SK-N-SH treated with all-trans-retinoic acid at 6 μM for 48 hours (cell line): ENCODE measurements around the gene DHRS1.

ENCODE experiments used
- ATAC-seq: fragments of 200-7000 bp; cut with Tn5 transposase; 3 replicates; pipeline ENCODE4 v1.9.1; 2020; ENCODE audit warnings: mild to moderate bottlenecking, moderate library complexity
- ARNTL ChIP-seq: fragments of 450-650 bp; formaldehyde crosslinking; IDR thresholded peaks from 2 replicates; pipeline ENCODE4 v1.5.0; 2020; ENCODE audit warnings: low read depth, mild to moderate bottlenecking, moderate library complexity, borderline replicate concordance
- BACH2 ChIP-seq: fragments of 250-450 bp; sonication (Bioruptor Pico); IDR thresholded peaks from 2 replicates; pipeline ENCODE4 v1.9.0; 2021; ENCODE audit warnings: mild to moderate bottlenecking, borderline replicate concordance
- CREB5 ChIP-seq: fragments of 250-450 bp; sonication (Bioruptor Pico); IDR thresholded peaks from 2 replicates; pipeline ENCODE4 v1.5.1; 2020; ENCODE audit warnings: low read depth, mild to moderate bottlenecking, moderate library complexity
- CSDC2 ChIP-seq: fragments of 250-450 bp; sonication (Bioruptor Pico); IDR thresholded peaks from 2 replicates; pipeline ENCODE4 v1.5.0; 2020; ENCODE audit warnings: mild to moderate bottlenecking, moderate library complexity
- CSRNP3 ChIP-seq: fragments of 250-450 bp; sonication (Bioruptor Pico); IDR thresholded peaks from 2 replicates; pipeline ENCODE4 v1.5.1; 2021; ENCODE audit warnings: mild to moderate bottlenecking, moderate library complexity
- ESRRG ChIP-seq: fragments of 250-450 bp; sonication (Bioruptor Pico); IDR thresholded peaks from 2 replicates; pipeline ENCODE4 v1.6.1; 2021; ENCODE audit warnings: mild to moderate bottlenecking
- GLIS3 ChIP-seq: fragments of 250-450 bp; sonication (Bioruptor Pico); IDR thresholded peaks from 2 replicates; pipeline ENCODE4 v1.5.0; 2020; ENCODE audit warnings: mild to moderate bottlenecking, moderate library complexity
- ISL1 ChIP-seq: fragments of 250-450 bp; sonication (Bioruptor Pico); IDR thresholded peaks from 2 replicates; pipeline ENCODE4 v2.1.2; 2022; ENCODE audit warnings: mild to moderate bottlenecking, moderate library complexity
- OSR1 ChIP-seq: fragments of 250-450 bp; sonication (Bioruptor Pico); IDR thresholded peaks from 2 replicates; pipeline ENCODE4 v1.8.0; 2022; ENCODE audit warnings: moderate library complexity, mild to moderate bottlenecking, inconsistent platforms
- PATZ1 ChIP-seq: fragments of 250-450 bp; sonication (Bioruptor Pico); IDR thresholded peaks from 2 replicates; pipeline ENCODE4 v1.8.0; 2020; ENCODE audit warnings: mild to moderate bottlenecking, moderate library complexity, borderline replicate concordance
- POU6F1 ChIP-seq: fragments of 250-450 bp; sonication (Bioruptor Pico); IDR thresholded peaks from 2 replicates; pipeline ENCODE4 v1.8.0; 2021; ENCODE audit warnings: low read depth, mild to moderate bottlenecking, moderate library complexity, borderline replicate concordance
- PPARA ChIP-seq: fragments of 250-450 bp; sonication (Bioruptor Pico); IDR thresholded peaks from 2 replicates; pipeline ENCODE4 v1.5.0; 2020; ENCODE audit warnings: mild to moderate bottlenecking, borderline replicate concordance
- RARB ChIP-seq: fragments of 250-450 bp; sonication (Bioruptor Pico); IDR thresholded peaks from 2 replicates; pipeline ENCODE4 v1.8.0; 2021; ENCODE audit warnings: mild to moderate bottlenecking, moderate library complexity
- SNAI2 ChIP-seq: fragments of 250-450 bp; sonication (Bioruptor Pico); IDR thresholded peaks from 2 replicates; pipeline ENCODE4 v1.5.0; 2020; ENCODE audit warnings: mild to moderate bottlenecking, moderate library complexity
- TCF4 ChIP-seq: fragments of 250-450 bp; sonication (Bioruptor Pico); IDR thresholded peaks from 2 replicates; pipeline ENCODE4 v1.8.0; 2021; ENCODE audit warnings: mild to moderate bottlenecking, moderate library complexity, borderline replicate concordance
- TOX ChIP-seq: fragments of 250-450 bp; sonication (Bioruptor Pico); IDR thresholded peaks from 2 replicates; pipeline ENCODE4 v1.8.0; 2021; ENCODE audit warnings: mild to moderate bottlenecking, moderate library complexity, borderline replicate concordance
- TSHZ2 ChIP-seq: fragments of 250-450 bp; sonication (Bioruptor Pico); IDR thresholded peaks from 2 replicates; pipeline ENCODE4 v1.5.0; 2020; ENCODE audit warnings: mild to moderate bottlenecking, moderate library complexity
- ZC3H10 ChIP-seq: fragments of 250-450 bp; sonication (Bioruptor Pico); IDR thresholded peaks from 2 replicates; pipeline ENCODE4 v1.5.1; 2021; ENCODE audit warnings: mild to moderate bottlenecking, moderate library complexity
- ZFP3 ChIP-seq: fragments of 250-450 bp; sonication (Bioruptor Pico); IDR thresholded peaks from 2 replicates; pipeline ENCODE4 v1.5.0; 2020; ENCODE audit warnings: mild to moderate bottlenecking, moderate library complexity
- ZFP30 ChIP-seq: fragments of 450-650 bp; formaldehyde crosslinking; IDR thresholded peaks from 2 replicates; pipeline ENCODE4 v1.5.0; 2022; ENCODE audit warnings: mild to moderate bottlenecking, moderate library complexity
- ZNF565 ChIP-seq: fragments of 450-650 bp; formaldehyde crosslinking; conservative IDR thresholded peaks from 2 replicates; pipeline ENCODE4 v1.5.0; 2020; ENCODE audit warnings: low read depth, mild to moderate bottlenecking, moderate library complexity
- ZNF70 ChIP-seq: fragments of 450-650 bp; formaldehyde crosslinking; IDR thresholded peaks from 2 replicates; pipeline ENCODE4 v1.5.0; 2020; ENCODE audit warnings: mild to moderate bottlenecking, moderate library complexity
- ZNF8 ChIP-seq: fragments of 450-650 bp; formaldehyde crosslinking; IDR thresholded peaks from 2 replicates; pipeline ENCODE4 v1.5.0; 2020; ENCODE audit warnings: mild to moderate bottlenecking, moderate library complexity

The DHRS1 gene

GRCh38 chr14:24334431-24335291 lies 35.1 kb upstream of the DHRS1 start, which contains the start of gene ADCY4:
ADCY4 (minus strand) TSS chr14:24335071; CDS start chr14:24334652, 419 bp downstream.
- ATAC-seq, result peak; percentile 37
- TF ChIP-seq OSR1 (CRISPR knock-in tag) (no peak), ARNTL (CRISPR knock-in tag) (no peak), RARB (CRISPR knock-in tag) (no peak), ISL1 (no peak), TOX (CRISPR knock-in tag) (no peak), BACH2 (CRISPR knock-in tag) (no peak), POU6F1 (no peak), CREB5 (CRISPR knock-in tag) (no peak), ZNF8 (CRISPR knock-in tag) (no peak), CSDC2 (CRISPR knock-in tag) (no peak), ZNF565 (CRISPR knock-in tag) (no peak), SNAI2 (CRISPR knock-in tag) (no peak), PPARA (no peak), CSRNP3 (CRISPR knock-in tag) (no peak), ZFP30 (CRISPR knock-in tag) (no peak), TSHZ2 (CRISPR knock-in tag) (no peak), ZNF70 (no peak), PATZ1 (CRISPR knock-in tag) (no peak), ZFP3 (CRISPR knock-in tag) (no peak), TCF4 (CRISPR knock-in tag) (no peak)

- peak; percentile 82 for ATAC-seq
- TF ChIP-seq ARNTL (CRISPR knock-in tag) (no peak), RARB (CRISPR knock-in tag) (no peak), PATZ1 (CRISPR knock-in tag) (no peak), POU6F1 (no peak), SNAI2 (CRISPR knock-in tag) (no peak), ZFP3 (CRISPR knock-in tag) (no peak), ZNF70 (no peak), GLIS3 (no peak), ZFP30 (CRISPR knock-in tag) (no peak), CSDC2 (CRISPR knock-in tag) (no peak), ESRRG (CRISPR knock-in tag) (no peak), TOX (CRISPR knock-in tag) (no peak), TCF4 (CRISPR knock-in tag) (no peak), ZC3H10 (CRISPR knock-in tag) (no peak), CSRNP3 (CRISPR knock-in tag) (no peak)
Measured at GRCh38 chr14:24332268-24332993, 32.9 kb upstream of the DHRS1 start.
